SK-N-SH (cell line): ENCODE measurements around the gene INSYN2B. TPM values are rescaled to one million over a fixed set of nuclear protein-coding genes. Genes with fewer than 3 reads are reported as not detected.

Experiments
- CTCF ChIA-PET: fragments of 300-600, 350-600 bp; formaldehyde crosslinking; extraction: SDS; loops from one replicate; lab custom pipeline; 2021; lab: Yijun Ruan, JAX
- POLR2A ChIA-PET: fragments of 350-600 bp; sonication (Branson Sonifier 250); formaldehyde crosslinking; extraction: SDS; loops from one replicate; lab custom pipeline; 2020; ENCODE audit warnings: antibody characterized with exemption, inconsistent platforms; lab: Yijun Ruan, JAX
- DNase-seq: peaks from one replicate; pipeline ENCODE4 v3.0.0; 2012
- H2AFZ ChIP-seq: fragments of 200-600 bp; sonication (generic); 2 replicates; pipeline ENCODE4 v1.8.1; 2016; ENCODE audit warnings: antibody characterized with exemption, mild to moderate bottlenecking, low read depth
- H3F3A ChIP-seq: fragments of 200-600 bp; sonication (generic); replicated peaks from 2 replicates; pipeline ENCODE3; 2016; ENCODE audit warnings: antibody characterized with exemption, mild to moderate bottlenecking; ENCODE audit not compliant: insufficient read depth
- H3K27ac ChIP-seq, 2 experiments: fragments of 200-500 bp in 1 of 2; fragments of 200-600 bp in 1 of 2; sonication (Bioruptor generic) in 1 of 2; sonication (generic), shearing (Covaris generic) in 1 of 2; 2 replicates each; pipeline versions ENCODE4 v1.5.1 to v1.6.1; 2014 to 2016; ENCODE audit warnings: low read depth in 2 of 2, inconsistent platforms in 1 of 2, low read length in 1 of 2, mild to moderate bottlenecking in 1 of 2, mixed read lengths in 1 of 2
- H3K27me3 ChIP-seq: fragments of 200-600 bp; sonication (generic), shearing (Covaris generic); 2 replicates; pipeline ENCODE4 v1.6.1; 2016; ENCODE audit warnings: mixed run types; ENCODE audit not compliant: insufficient read depth
- H3K36me3 ChIP-seq, 2 experiments: fragments of 200-500 bp in 1 of 2; fragments of 200-600 bp in 1 of 2; sonication (Bioruptor generic) in 1 of 2; sonication (generic) in 1 of 2; replicated peaks in 1 of 2; 2 replicates each; pipeline versions ENCODE3 to v1.5.1; 2014 to 2016; ENCODE audit warnings: low read length in 1 of 2, mild to moderate bottlenecking in 1 of 2; ENCODE audit not compliant: insufficient read depth in 2 of 2, control insufficient read depth in 1 of 2
- H3K4me1 ChIP-seq, 2 experiments: fragments of 200-500 bp in 1 of 2; fragments of 200-600 bp in 1 of 2; sonication (Bioruptor generic) in 1 of 2; sonication (generic), shearing (Covaris generic) in 1 of 2; 2 replicates each; pipeline versions ENCODE4 v1.5.1 to v1.6.1; 2014 to 2016; ENCODE audit warnings: low read depth in 1 of 2, low read length in 1 of 2, mixed run types in 1 of 2; ENCODE audit not compliant: insufficient read depth in 2 of 2, control insufficient read depth in 1 of 2
- H3K4me2 ChIP-seq: fragments of 200-600 bp; sonication (generic), shearing (Covaris generic); 2 replicates; pipeline ENCODE4 v1.6.1; 2017; ENCODE audit warnings: mixed run types
- H3K4me3 ChIP-seq, 2 experiments: fragments of 200-500 bp in 1 of 2; fragments of 200-600 bp in 1 of 2; sonication (Bioruptor generic) in 1 of 2; sonication (generic), shearing (Covaris generic) in 1 of 2; 2 replicates each; pipeline versions ENCODE4 v1.5.1 to v1.8.1; 2014 to 2016; ENCODE audit warnings: low read depth in 2 of 2, inconsistent platforms in 1 of 2, low read length in 1 of 2, mild to moderate bottlenecking in 1 of 2, mixed read lengths in 1 of 2, moderate library complexity in 1 of 2
- H3K79me2 ChIP-seq: fragments of 200-600 bp; sonication (generic); 2 replicates; pipeline ENCODE4 v1.8.1; 2017; ENCODE audit warnings: mild to moderate bottlenecking; ENCODE audit not compliant: insufficient read depth
- H3K9ac ChIP-seq: fragments of 200-600 bp; sonication (generic); 2 replicates; pipeline ENCODE4 v1.6.1; 2017; ENCODE audit warnings: mixed run types
- H3K9me2 ChIP-seq: fragments of 200-600 bp; sonication (generic); 2 replicates; pipeline ENCODE4 v1.6.1; 2017; ENCODE audit warnings: mixed run types
- H3K9me3 ChIP-seq: fragments of 200-600 bp; sonication (generic); 2 replicates; pipeline ENCODE4 v1.6.1; 2017; ENCODE audit warnings: mixed run types, mild to moderate bottlenecking, moderate library complexity
- H4K20me1 ChIP-seq: fragments of 200-600 bp; sonication (generic); 2 replicates; pipeline ENCODE4 v1.6.1; 2017; ENCODE audit warnings: mild to moderate bottlenecking, mixed run types; ENCODE audit not compliant: insufficient read depth
- CHD2 ChIP-seq: fragments of 150-350 bp; IDR thresholded peaks from 2 replicates; pipeline ENCODE4 v1.6.1; 2018; ENCODE audit warnings: low read length; ENCODE audit not compliant: partially characterized antibody
- ELF1 ChIP-seq: IDR thresholded peaks from 2 replicates; pipeline ENCODE4 v1.4.0; 2012
- FOSL2 ChIP-seq: IDR thresholded peaks from 2 replicates; pipeline ENCODE4 v1.4.0; 2012; ENCODE audit warnings: low read depth, mild to moderate bottlenecking, moderate library complexity, borderline replicate concordance
- MEF2A ChIP-seq: IDR thresholded peaks from 2 replicates; pipeline ENCODE4 v1.4.0; 2012; ENCODE audit warnings: low read depth, borderline replicate concordance
- NFIC ChIP-seq: IDR thresholded peaks from 2 replicates; pipeline ENCODE4 v1.4.0; 2012; ENCODE audit warnings: borderline replicate concordance
- RCOR1 ChIP-seq: fragments of 150-350 bp; IDR thresholded peaks from 2 replicates; pipeline ENCODE4 v1.6.1; 2017; ENCODE audit warnings: antibody characterized with exemption, low read length
- RXRA ChIP-seq: IDR thresholded peaks from 2 replicates; pipeline ENCODE4 v1.4.0; 2012; ENCODE audit warnings: low read depth, mild to moderate bottlenecking, borderline replicate concordance
- WGBS: methylation state at CpG from one replicate; pipeline ENCODE4 v1.1.6; 2017; ENCODE audit warnings: low lambda C conversion rate; 5-methylcytosine and 5-hydroxymethylcytosine counted together
- polyA plus RNA-seq, 3 experiments: library from polyadenylated mRNA; depleted of rRNA; stranded (reverse); fragments of >200 nt; gene quantifications; 2 replicates each; pipeline ENCODE4 v1.2.3, GENCODE V29; 2012
- TF ChIP-seq, protein P1 (sequence below): IDR thresholded peaks from 2 replicates; pipeline ENCODE4; 2012
- TF ChIP-seq, protein P2 (sequence below): fragments of 200-600 bp; sonication (generic); IDR thresholded peaks from 2 replicates; pipeline ENCODE4 v1.6.1; 2017; ENCODE audit warnings: antibody characterized with exemption, mild to moderate bottlenecking, moderate library complexity
- TF ChIP-seq, protein P3 (sequence below): IDR thresholded peaks from 2 replicates; pipeline ENCODE4 v1.4.0; 2012; ENCODE audit warnings: low read depth
- TF ChIP-seq, protein P4 (sequence below): IDR thresholded peaks from 2 replicates; pipeline ENCODE4 v1.6.1; 2012; ENCODE audit warnings: mild to moderate bottlenecking, low read depth, low read length, moderate library complexity

Gene INSYN2B
- polyA plus RNA-seq, 1 of the 3 experiments (the other 2 are of a cell fraction) = 9.2 TPM

DNA sequence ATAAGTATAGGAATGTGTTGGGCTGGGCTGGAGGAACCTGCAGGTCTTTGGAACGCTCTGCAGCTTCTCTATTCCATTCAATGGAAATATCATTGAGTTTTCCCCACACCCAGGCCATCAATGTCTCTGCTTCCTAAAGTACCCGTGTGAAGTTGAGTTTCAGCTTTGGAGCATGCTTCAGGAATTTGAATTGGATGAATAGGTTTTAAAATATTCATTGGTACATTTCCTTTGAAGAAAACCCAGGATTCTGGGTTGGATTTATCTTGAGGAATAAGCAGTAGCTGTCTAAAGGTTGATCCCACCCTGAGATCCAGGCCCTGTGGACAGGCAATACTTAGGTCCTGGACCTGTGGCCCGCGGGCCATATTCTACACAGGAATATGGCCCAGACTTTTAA is 37.3 kb downstream of the INSYN2B start:
- ChIA-PET CTCF (interaction anchor here (0.7 to 8.0 kb wide), 3 partner anchors 12 to 48 kb away, joined by 3 to 45 read pairs (median 5); partner anchors contain the start of gene INSYN2B), POLR2A (no interaction called here)
- Histone ChIP-seq H3K27ac (peak overlapping the region in 1 of 2 experiments; percentile 12; a peak in 1 of 4 replicates), H3K9ac (no peak overlapping the region), H3K4me1 (peaks cover 2 to 20% of the 10 kb centered on the region in 2 experiments; a peak in 3 of 4 replicates), H3F3A (peaks cover 15% of the 10 kb centered on the region)
- DNase-seq = no peak
- TF ChIP-seq ELF1 (no peak), NFIC (no peak), MEF2A (no peak), RXRA (no peak), CHD2 (no peak), FOSL2 (no peak), RCOR1 (no peak)
- TF ChIP-seq, protein P1, sequence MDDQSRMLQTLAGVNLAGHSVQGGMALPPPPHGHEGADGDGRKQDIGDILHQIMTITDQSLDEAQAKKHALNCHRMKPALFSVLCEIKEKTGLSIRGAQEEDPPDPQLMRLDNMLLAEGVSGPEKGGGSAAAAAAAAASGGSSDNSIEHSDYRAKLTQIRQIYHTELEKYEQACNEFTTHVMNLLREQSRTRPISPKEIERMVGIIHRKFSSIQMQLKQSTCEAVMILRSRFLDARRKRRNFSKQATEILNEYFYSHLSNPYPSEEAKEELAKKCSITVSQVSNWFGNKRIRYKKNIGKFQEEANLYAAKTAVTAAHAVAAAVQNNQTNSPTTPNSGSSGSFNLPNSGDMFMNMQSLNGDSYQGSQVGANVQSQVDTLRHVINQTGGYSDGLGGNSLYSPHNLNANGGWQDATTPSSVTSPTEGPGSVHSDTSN = no peak
- TF ChIP-seq, protein P2, sequence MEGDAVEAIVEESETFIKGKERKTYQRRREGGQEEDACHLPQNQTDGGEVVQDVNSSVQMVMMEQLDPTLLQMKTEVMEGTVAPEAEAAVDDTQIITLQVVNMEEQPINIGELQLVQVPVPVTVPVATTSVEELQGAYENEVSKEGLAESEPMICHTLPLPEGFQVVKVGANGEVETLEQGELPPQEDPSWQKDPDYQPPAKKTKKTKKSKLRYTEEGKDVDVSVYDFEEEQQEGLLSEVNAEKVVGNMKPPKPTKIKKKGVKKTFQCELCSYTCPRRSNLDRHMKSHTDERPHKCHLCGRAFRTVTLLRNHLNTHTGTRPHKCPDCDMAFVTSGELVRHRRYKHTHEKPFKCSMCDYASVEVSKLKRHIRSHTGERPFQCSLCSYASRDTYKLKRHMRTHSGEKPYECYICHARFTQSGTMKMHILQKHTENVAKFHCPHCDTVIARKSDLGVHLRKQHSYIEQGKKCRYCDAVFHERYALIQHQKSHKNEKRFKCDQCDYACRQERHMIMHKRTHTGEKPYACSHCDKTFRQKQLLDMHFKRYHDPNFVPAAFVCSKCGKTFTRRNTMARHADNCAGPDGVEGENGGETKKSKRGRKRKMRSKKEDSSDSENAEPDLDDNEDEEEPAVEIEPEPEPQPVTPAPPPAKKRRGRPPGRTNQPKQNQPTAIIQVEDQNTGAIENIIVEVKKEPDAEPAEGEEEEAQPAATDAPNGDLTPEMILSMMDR = no peak
- TF ChIP-seq, protein P3, sequence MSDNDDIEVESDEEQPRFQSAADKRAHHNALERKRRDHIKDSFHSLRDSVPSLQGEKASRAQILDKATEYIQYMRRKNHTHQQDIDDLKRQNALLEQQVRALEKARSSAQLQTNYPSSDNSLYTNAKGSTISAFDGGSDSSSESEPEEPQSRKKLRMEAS = no peak
- TF ChIP-seq, protein P4, sequence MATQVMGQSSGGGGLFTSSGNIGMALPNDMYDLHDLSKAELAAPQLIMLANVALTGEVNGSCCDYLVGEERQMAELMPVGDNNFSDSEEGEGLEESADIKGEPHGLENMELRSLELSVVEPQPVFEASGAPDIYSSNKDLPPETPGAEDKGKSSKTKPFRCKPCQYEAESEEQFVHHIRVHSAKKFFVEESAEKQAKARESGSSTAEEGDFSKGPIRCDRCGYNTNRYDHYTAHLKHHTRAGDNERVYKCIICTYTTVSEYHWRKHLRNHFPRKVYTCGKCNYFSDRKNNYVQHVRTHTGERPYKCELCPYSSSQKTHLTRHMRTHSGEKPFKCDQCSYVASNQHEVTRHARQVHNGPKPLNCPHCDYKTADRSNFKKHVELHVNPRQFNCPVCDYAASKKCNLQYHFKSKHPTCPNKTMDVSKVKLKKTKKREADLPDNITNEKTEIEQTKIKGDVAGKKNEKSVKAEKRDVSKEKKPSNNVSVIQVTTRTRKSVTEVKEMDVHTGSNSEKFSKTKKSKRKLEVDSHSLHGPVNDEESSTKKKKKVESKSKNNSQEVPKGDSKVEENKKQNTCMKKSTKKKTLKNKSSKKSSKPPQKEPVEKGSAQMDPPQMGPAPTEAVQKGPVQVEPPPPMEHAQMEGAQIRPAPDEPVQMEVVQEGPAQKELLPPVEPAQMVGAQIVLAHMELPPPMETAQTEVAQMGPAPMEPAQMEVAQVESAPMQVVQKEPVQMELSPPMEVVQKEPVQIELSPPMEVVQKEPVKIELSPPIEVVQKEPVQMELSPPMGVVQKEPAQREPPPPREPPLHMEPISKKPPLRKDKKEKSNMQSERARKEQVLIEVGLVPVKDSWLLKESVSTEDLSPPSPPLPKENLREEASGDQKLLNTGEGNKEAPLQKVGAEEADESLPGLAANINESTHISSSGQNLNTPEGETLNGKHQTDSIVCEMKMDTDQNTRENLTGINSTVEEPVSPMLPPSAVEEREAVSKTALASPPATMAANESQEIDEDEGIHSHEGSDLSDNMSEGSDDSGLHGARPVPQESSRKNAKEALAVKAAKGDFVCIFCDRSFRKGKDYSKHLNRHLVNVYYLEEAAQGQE = no peak
- TF ChIP-seq, all 33 proteins: peak for 0
- WGBS = 84% methylated on average over 4 of the region's 4 CpGs
- no peaks in the 10 kb centered on the region for H4K20me1 ChIP-seq
- no peak overlapping the region; the same call in 1 of the 2 replicates for H3K4me2 ChIP-seq
- no peaks in the 10 kb centered on the region for H3K27me3 ChIP-seq
- H3K9me3 ChIP-seq = no peaks in the 10 kb centered on the region
- H3K9me2 ChIP-seq = no peaks in the 10 kb centered on the region
- peaks cover 0 to 4% of the 10 kb centered on the region in 2 experiments for H3K36me3 ChIP-seq
- H3K4me3 ChIP-seq = no peak overlapping the region
- no peak overlapping the region for H2AFZ ChIP-seq
- peaks cover 82% of the 10 kb centered on the region for H3K79me2 ChIP-seq
